Right cardiac atrium (tissue), 5 donors: ENCODE measurements around the gene ZBTB20. TPM values are rescaled to one million over a fixed set of nuclear protein-coding genes. Genes with fewer than 3 reads are reported as not detected.
A peak's percentile ranks its signal among the peaks of the same experiment; 100 is the strongest.

Experiments
- ATAC-seq, 2 donors: fragments of 200-7000 bp; cut with Tn5 transposase; one replicate each; pipeline versions ENCODE4 v1.8.0 to v1.9.1; 2020; ENCODE audit warnings: moderate library complexity in 2 of 2, mild to moderate bottlenecking in 1 of 2
- DNase-seq, 3 donors: peaks; one replicate each; pipeline ENCODE4 v3.0.0-alpha.2; 2020
- H3K27ac ChIP-seq: one replicate; pipeline ENCODE4 v1.5.1; 2013; ENCODE audit warnings: mild to moderate bottlenecking, low read length, control low read depth, moderate library complexity
- H3K27me3 ChIP-seq: one replicate; pipeline ENCODE4 v1.6.1; 2013; ENCODE audit not compliant: control insufficient read depth, insufficient read depth
- H3K4me1 ChIP-seq: one replicate; pipeline ENCODE4 v1.6.1; 2013; ENCODE audit warnings: low read length; ENCODE audit not compliant: control insufficient read depth, insufficient read depth
- H3K4me3 ChIP-seq: one replicate; pipeline ENCODE4 v1.5.1; 2013; ENCODE audit warnings: low read length, control low read depth
- H3K9me3 ChIP-seq: one replicate; pipeline ENCODE4 v1.6.1; 2013; ENCODE audit warnings: low read length; ENCODE audit not compliant: control insufficient read depth
- WGBS: extraction: QIAGEN DNeasy Blood & Tissue Kit; methylation state at CpG from one replicate; pipeline ENCODE4 v1.1.7; 2013; 5-methylcytosine and 5-hydroxymethylcytosine counted together
- intact Hi-C, 4 donors: fragments of 100-400 bp; cut with DNase I; formaldehyde crosslinking; loops; one replicate each; pipeline versions ENCODE4 v1.11.0 to v1.14.0; 2022 to 2023
- polyA plus RNA-seq: library from polyadenylated mRNA; stranded (reverse); fragments of 200-250 nt; gene quantifications from one replicate; pipeline ENCODE4 v1.2.3, GENCODE V29; 2013
- total RNA-seq, 4 donors: library from RNA; stranded (reverse); fragmentation: NEBNext Ultra II Directional; extraction: Animal tissue kit (Norgen Biotek cat#: 25700); gene quantifications; one replicate each; pipeline ENCODE4 v1.2.1, GENCODE V29; 2021
- donor health status: healthy with polysubstance abuse.
- donor health status: DM: no; HTN: yes; CAD: no.
- donor health status: DM: no; HTN: no; CAD: no.
- donor health status: DM: no; HTN: yes; CAD: no; lungs with severe emphysema.
- donor health status: DM: yes; HTN: yes; CAD: no.

The ZBTB20 gene
- total and polyA plus RNA-seq, 5 donors = 6.5 to 87.9 (median 75.5) TPM

DNA sequence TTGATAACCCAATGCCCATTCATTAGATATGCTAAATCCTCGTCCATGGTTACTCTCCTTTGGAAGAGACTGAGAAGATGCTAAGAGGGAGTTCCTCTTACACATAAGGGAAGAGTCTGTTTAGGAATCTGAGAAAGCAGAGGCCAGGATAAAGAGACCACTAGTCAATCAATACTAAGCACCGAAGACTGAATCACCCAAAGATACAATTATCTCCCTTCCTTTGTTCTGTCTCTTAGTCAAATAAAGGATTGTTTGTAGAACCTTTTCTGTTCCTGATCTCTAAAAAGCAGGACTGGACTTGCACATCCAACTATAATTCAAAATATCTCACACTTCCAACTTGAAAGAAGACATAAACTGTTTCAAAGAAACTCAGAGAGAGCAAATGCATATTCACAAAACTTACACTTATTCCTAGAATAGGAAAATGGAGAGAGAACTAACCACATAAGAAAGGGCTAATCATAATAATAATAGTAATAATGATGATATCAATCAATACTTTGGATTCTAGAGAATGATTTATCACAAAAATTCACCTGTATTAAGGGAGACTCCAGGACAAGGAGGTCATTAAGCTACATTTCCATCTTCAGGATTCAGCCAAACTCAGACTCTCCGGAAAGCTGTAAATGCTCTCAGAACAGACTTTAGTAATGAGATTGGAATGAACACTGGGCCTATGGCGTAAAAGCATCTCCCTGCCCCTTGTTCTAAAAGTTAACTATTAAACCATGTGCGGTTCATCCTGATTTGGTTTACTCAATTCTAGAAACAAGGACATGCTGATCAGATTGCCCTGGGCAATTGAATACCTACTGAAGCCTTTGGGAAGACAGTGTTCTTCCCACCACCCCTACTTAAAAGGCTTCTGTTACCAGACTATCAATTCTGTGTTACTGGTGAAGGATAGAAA lies 401.5 kb downstream of the ZBTB20 start:
- 59% methylated on average over 5 of the region's 5 CpGs for WGBS
- DNase-seq = no peak
- intact Hi-C loops = no loop called here

DNA sequence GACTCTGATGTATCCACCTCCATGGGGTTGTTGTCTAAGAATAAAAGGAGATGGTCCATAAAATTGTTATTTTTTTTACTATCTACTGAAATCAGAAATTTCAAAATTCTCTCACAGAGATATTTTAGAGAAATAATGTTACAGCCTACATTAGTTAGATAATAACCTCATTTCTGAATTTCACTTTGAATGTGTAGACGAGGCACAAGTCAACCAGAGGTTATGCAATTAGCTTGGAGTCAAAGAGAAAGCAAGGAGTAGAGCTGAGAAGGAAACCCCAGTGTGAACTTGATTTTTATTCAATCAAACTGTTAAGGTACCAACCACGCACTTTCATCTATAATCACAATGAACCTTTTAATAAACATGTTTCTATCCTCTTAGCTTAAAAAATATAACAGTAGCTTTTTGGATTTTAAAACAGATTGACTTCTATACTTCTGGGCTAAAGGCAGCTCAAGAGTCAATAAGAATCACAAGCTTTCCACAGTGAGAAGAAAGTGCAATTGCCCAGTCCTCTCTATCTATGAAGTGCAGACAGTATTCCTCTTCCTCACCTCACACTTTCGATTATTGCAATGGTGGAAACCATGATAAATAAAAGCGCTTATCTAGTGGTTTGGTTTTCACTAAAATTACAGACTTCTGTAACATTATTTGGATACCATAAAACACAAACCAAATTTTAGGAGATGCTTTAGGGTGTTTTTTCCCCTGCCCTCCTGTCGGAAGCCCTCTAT lies 403.2 kb downstream of the ZBTB20 start:
- H3K27ac ChIP-seq = no peak overlapping the region
- intact Hi-C loops = no loop called here
- DNase-seq (no peak), ATAC-seq (no peak)
- WGBS = 77% methylated on average over 5 of the region's 5 CpGs
- H3K4me1 ChIP-seq = no peaks in the 10 kb centered on the region
- H3K4me3 ChIP-seq = no peak overlapping the region
- H3K9me3 ChIP-seq = no peaks in the 10 kb centered on the region
- no peaks in the 10 kb centered on the region for H3K27me3 ChIP-seq

More for the DNA sequence above, 401.5 kb downstream of the ZBTB20 start:
- peak; percentile 77 to 82 for ATAC-seq
- Histone ChIP-seq H3K9me3 (no peaks in the 10 kb centered on the region), H3K4me3 (peak overlapping the region; percentile 60), H3K27me3 (no peaks in the 10 kb centered on the region), H3K4me1 (no peaks in the 10 kb centered on the region), H3K27ac (no peak overlapping the region)

- ATAC-seq (peak in 1 of 2 donors; percentile 14), DNase-seq (no peak)
- H3K27me3 ChIP-seq = no peaks in the 10 kb centered on the region
- no peak overlapping the region for H3K4me3 ChIP-seq
- intact Hi-C loops = no loop called here
- no peaks in the 10 kb centered on the region for H3K4me1 ChIP-seq
- H3K9me3 ChIP-seq = no peaks in the 10 kb centered on the region
- no peak overlapping the region for H3K27ac ChIP-seq
- 49% methylated on average over 1 of the region's 1 CpG for WGBS
Measured at GRCh38 chr3:114741066-114741465, 406.0 kb downstream of the ZBTB20 start.

DNA sequence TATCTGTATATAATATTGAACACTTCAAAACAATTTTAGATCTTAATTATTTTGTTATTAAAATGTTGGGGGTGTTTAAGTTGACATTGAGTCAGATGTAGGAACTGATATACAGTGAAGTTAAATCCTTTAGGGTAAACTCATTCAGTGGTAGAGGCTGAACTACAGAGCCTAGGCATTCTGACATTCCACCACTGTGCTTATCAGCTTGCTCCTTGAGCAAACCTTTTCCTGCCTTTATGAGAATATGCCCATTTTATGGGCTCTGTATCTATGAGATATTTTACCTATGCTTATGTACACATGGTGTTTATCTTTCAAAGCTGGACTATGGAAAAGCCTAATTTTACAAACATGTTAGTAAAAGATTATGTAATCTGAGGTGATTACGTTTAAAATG lies 407.5 kb downstream of the ZBTB20 start:
- Histone ChIP-seq H3K4me1 (peaks cover 2% of the 10 kb centered on the region), H3K27me3 (no peaks in the 10 kb centered on the region), H3K27ac (no peak overlapping the region), H3K9me3 (no peaks in the 10 kb centered on the region), H3K4me3 (no peak overlapping the region)
- WGBS = 83% methylated on average over 1 of the region's 1 CpG
- ATAC-seq (no peak), DNase-seq (no peak)
- intact Hi-C loops = no loop called here

DNA sequence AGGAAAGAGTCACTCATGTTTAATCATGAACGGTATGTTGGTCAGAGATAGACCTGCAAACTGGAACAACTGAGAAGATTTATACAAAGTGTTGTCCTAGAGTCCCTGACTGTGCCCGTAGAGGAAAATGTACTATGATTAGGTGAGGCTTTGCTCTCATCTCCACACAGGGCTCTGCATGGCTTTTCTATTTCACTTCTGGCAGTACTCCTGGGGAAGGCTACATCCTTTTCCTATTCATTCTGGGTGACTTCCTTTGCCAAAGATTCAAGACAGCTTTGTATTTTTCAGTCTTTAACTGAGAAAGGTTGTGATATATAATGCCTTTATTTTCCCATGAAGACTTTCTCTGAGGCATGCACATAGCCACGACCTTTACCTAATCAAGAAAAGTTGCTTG lies 414.7 kb downstream of the ZBTB20 start:
- H3K27ac ChIP-seq = no peak overlapping the region
- ATAC-seq (no peak), DNase-seq (no peak)
- peaks cover 4% of the 10 kb centered on the region for H3K4me1 ChIP-seq
- no peaks in the 10 kb centered on the region for H3K9me3 ChIP-seq
- intact Hi-C loops = no loop called here
- no peak overlapping the region for H3K4me3 ChIP-seq
- H3K27me3 ChIP-seq = no peaks in the 10 kb centered on the region
- 33% methylated on average over 3 of the region's 3 CpGs for WGBS

DNA sequence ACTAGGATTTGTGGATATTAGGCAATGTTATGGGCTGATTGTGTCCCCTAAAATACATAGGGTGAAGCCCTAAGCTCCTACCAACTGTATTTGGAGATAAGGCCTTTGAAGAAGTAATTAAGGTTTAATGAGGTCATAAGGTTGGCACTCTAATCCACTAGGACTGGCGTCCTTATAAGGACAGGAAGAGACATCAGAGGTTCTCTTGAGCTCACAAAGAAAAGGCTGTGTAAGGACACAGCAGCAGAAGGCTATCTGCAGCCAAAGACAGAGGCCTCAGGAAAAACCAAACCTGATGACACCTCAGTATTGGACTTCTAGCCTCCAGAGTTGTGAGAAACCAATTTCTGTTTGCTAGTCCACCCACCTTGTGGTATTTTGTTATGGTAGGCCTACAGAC lies 416.7 kb downstream of the ZBTB20 start:
- Histone ChIP-seq H3K9me3 (no peaks in the 10 kb centered on the region), H3K4me3 (no peak overlapping the region), H3K27ac (no peak overlapping the region), H3K27me3 (no peaks in the 10 kb centered on the region), H3K4me1 (peaks cover 4% of the 10 kb centered on the region)
- DNase-seq (no peak), ATAC-seq (no peak)
- intact Hi-C loops = no loop called here
- 66% methylated on average over 1 of the region's 1 CpG for WGBS

DNA sequence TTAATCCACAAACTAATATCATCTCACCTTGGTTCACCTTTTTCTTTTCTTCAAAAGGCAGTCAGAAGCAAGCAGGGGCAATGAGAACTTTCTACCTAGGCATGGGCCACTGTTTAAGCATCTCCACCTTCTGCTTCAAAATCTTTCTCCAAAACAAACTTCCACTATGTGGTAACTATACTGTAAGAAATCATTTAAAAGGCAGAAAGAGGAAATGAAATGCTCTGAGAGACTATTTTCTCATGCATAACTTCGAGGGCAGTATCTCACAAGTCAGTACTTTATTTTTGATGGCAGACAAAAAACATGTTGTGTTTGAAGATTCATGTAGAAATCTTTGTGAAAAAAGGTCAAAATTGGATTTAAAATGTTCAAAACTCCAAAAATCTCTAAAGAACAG lies 419.7 kb downstream of the ZBTB20 start:
- H3K27ac ChIP-seq = no peak overlapping the region
- no peak overlapping the region for H3K4me3 ChIP-seq
- peaks cover 2% of the 10 kb centered on the region for H3K4me1 ChIP-seq
- ATAC-seq (no peak), DNase-seq (no peak)
- no peaks in the 10 kb centered on the region for H3K27me3 ChIP-seq
- WGBS = 27% methylated on average over 1 of the region's 1 CpG
- intact Hi-C loops = no loop called here
- H3K9me3 ChIP-seq = no peaks in the 10 kb centered on the region

DNA sequence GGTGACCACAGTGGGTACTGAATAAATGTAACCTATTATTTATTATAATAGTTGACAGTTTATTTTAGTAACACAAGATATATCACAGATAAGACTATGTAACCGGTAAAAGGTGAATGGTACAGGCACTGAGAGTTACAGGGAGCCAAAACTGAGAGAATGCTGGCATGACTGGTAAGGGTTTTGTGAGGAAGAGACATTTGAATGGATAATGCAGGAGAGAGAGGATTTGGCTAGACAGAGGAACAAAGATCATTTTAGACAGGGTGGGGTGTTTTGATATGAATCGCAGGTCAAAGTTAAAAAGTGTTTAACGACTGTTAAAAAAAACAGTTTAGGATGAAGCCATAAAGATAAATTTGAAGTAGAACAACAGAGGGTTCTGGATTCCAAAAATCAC lies 421.1 kb downstream of the ZBTB20 start:
- Histone ChIP-seq H3K27ac (no peak overlapping the region), H3K4me1 (peaks cover 2% of the 10 kb centered on the region), H3K9me3 (no peaks in the 10 kb centered on the region), H3K4me3 (no peak overlapping the region), H3K27me3 (no peaks in the 10 kb centered on the region)
- intact Hi-C loops = no loop called here
- DNase-seq (no peak), ATAC-seq (no peak)
- 78% methylated on average over 3 of the region's 3 CpGs for WGBS

GRCh38 chr3:114722530-114722929 lies 424.6 kb downstream of the ZBTB20 start:
- 95% methylated on average over 1 of the region's 1 CpG for WGBS
- no peak overlapping the region for H3K4me3 ChIP-seq
- H3K9me3 ChIP-seq = no peaks in the 10 kb centered on the region
- intact Hi-C loops = no loop called here
- no peak overlapping the region for H3K27ac ChIP-seq
- no peak for DNase-seq
- ATAC-seq = no peak
- no peaks in the 10 kb centered on the region for H3K27me3 ChIP-seq
- H3K4me1 ChIP-seq = peaks cover 2% of the 10 kb centered on the region

GRCh38 chr3:114721864-114722263 lies 425.2 kb downstream of the ZBTB20 start:
- H3K4me3 ChIP-seq = no peak overlapping the region
- peaks cover 2% of the 10 kb centered on the region for H3K4me1 ChIP-seq
- H3K27ac ChIP-seq = no peak overlapping the region
- no peak for ATAC-seq
- WGBS = 95% methylated on average over 2 of the region's 2 CpGs
- no peak for DNase-seq
- no peaks in the 10 kb centered on the region for H3K9me3 ChIP-seq
- no peaks in the 10 kb centered on the region for H3K27me3 ChIP-seq
- intact Hi-C loops = no loop called here

GRCh38 chr3:114721209-114721608 lies 425.9 kb downstream of the ZBTB20 start:
- H3K4me1 ChIP-seq = peaks cover 2% of the 10 kb centered on the region
- 65% methylated on average over 3 of the region's 3 CpGs for WGBS
- H3K4me3 ChIP-seq = no peak overlapping the region
- intact Hi-C loops = no loop called here
- DNase-seq (no peak), ATAC-seq (no peak)
- H3K27me3 ChIP-seq = no peaks in the 10 kb centered on the region
- H3K9me3 ChIP-seq = no peaks in the 10 kb centered on the region
- H3K27ac ChIP-seq = no peak overlapping the region
